WTC11 (cell line): ENCODE results near the gene ZFR2. TPM values are rescaled to one million over a fixed set of nuclear protein-coding genes. Genes with fewer than 3 reads are reported as not detected.

ENCODE experiments used
- ATAC-seq: fragments of 200-7000 bp; cut with Tn5 transposase; 2 replicates; pipeline ENCODE4 v1.10.0; 2021; ENCODE audit warnings: mild to moderate bottlenecking, moderate library complexity
- CTCF ChIA-PET: fragments of 300-600 bp; sonication (Branson Sonifier 250); formaldehyde crosslinking; loops from one replicate; lab custom pipeline; 2021; ENCODE audit warnings: antibody characterized with exemption; lab: Charles Lee
- POLR2A ChIA-PET: fragments of 350-600 bp; sonication (Branson Sonifier 250); formaldehyde crosslinking; loops from one replicate; lab custom pipeline; 2021; ENCODE audit warnings: antibody characterized with exemption; lab: Charles Lee
- DNase-seq: peaks from one replicate; pipeline ENCODE4 v3.0.0; 2021; ENCODE audit warnings: low spot score
- H3K27ac Mint-ChIP-seq: 2 replicates; pipeline ENCODE4 v1.8.0; 2021; ENCODE audit warnings: mixed read lengths
- H3K27me3 Mint-ChIP-seq: 2 replicates; pipeline ENCODE4 v1.8.0; 2021; ENCODE audit warnings: low read depth, mild to moderate bottlenecking, moderate library complexity, mixed read lengths
- H3K36me3 Mint-ChIP-seq: 2 replicates; pipeline ENCODE4 v1.8.0; 2021; ENCODE audit warnings: mixed read lengths
- H3K4me1 Mint-ChIP-seq: 2 replicates; pipeline ENCODE4 v1.8.0; 2022; ENCODE audit warnings: mixed read lengths
- H3K4me3 Mint-ChIP-seq: 2 replicates; pipeline ENCODE4 v1.8.0; 2021; ENCODE audit warnings: mild to moderate bottlenecking, moderate library complexity, mixed read lengths
- H3K9me3 Mint-ChIP-seq: 2 replicates; pipeline ENCODE4 v1.8.0; 2021; ENCODE audit warnings: mixed read lengths
- AR ChIP-seq: fragments of 250-450 bp; sonication (Bioruptor Pico); IDR thresholded peaks from 2 replicates; pipeline ENCODE4 v1.9.0; 2021; ENCODE audit warnings: mild to moderate bottlenecking
- ATF6 ChIP-seq: sonication (generic); formaldehyde crosslinking; IDR thresholded peaks from 2 replicates; pipeline ENCODE4 v1.8.1; 2023; ENCODE audit warnings: mild to moderate bottlenecking, missing genetic modification reagents
- CTCF ChIP-seq: fragments of 200-600 bp; IDR thresholded peaks from 2 replicates; pipeline ENCODE4 v1.8.0; 2022; ENCODE audit warnings: antibody characterized with exemption
- E2F1 ChIP-seq: sonication (generic); formaldehyde crosslinking; IDR thresholded peaks from 2 replicates; pipeline ENCODE4 v1.8.0; 2022; ENCODE audit warnings: mild to moderate bottlenecking, missing genetic modification reagents
- E2F4 ChIP-seq: sonication (generic); formaldehyde crosslinking; IDR thresholded peaks from 2 replicates; pipeline ENCODE4 v1.8.1; 2022; ENCODE audit warnings: low read depth, mild to moderate bottlenecking, moderate library complexity, missing genetic modification reagents, borderline replicate concordance
- ELF4 ChIP-seq: sonication (generic); formaldehyde crosslinking; IDR thresholded peaks from 2 replicates; pipeline ENCODE4 v1.8.1; 2022; ENCODE audit warnings: low read depth, mild to moderate bottlenecking, moderate library complexity, missing genetic modification reagents
- ESRRA ChIP-seq: sonication (generic); formaldehyde crosslinking; IDR thresholded peaks from 2 replicates; pipeline ENCODE4 v1.8.1; 2022; ENCODE audit warnings: mild to moderate bottlenecking, missing genetic modification reagents, borderline replicate concordance
- FOXJ3 ChIP-seq: sonication (generic); formaldehyde crosslinking; IDR thresholded peaks from 2 replicates; pipeline ENCODE4 v1.9.0; 2021; ENCODE audit warnings: missing genetic modification reagents, mild to moderate bottlenecking, borderline replicate concordance
- FOXP1 ChIP-seq: sonication (generic); formaldehyde crosslinking; IDR thresholded peaks from 2 replicates; pipeline ENCODE4 v1.8.0; 2022; ENCODE audit warnings: missing genetic modification reagents, mild to moderate bottlenecking, moderate library complexity, borderline replicate concordance
- HMGXB4 ChIP-seq: sonication (generic); formaldehyde crosslinking; IDR thresholded peaks from 2 replicates; pipeline ENCODE4 v1.8.1; 2023; ENCODE audit warnings: mild to moderate bottlenecking, moderate library complexity, missing genetic modification reagents
- JUN ChIP-seq: sonication (generic); formaldehyde crosslinking; IDR thresholded peaks from 2 replicates; pipeline ENCODE4 v1.8.0; 2023; ENCODE audit warnings: mild to moderate bottlenecking, missing genetic modification reagents
- MAX ChIP-seq: sonication (generic); formaldehyde crosslinking; IDR thresholded peaks from 2 replicates; pipeline ENCODE4 v1.8.0; 2022; ENCODE audit warnings: mild to moderate bottlenecking, missing genetic modification reagents
- MXD4 ChIP-seq: fragments of 250-450 bp; sonication (Bioruptor Pico); IDR thresholded peaks from 2 replicates; pipeline ENCODE4 v1.8.0; 2021; ENCODE audit warnings: mild to moderate bottlenecking, moderate library complexity, borderline replicate concordance
- SMAD4 ChIP-seq: sonication (generic); formaldehyde crosslinking; IDR thresholded peaks from 2 replicates; pipeline ENCODE4 v1.8.0; 2022; ENCODE audit warnings: mild to moderate bottlenecking, missing genetic modification reagents
- USF1 ChIP-seq: sonication (generic); formaldehyde crosslinking; IDR thresholded peaks from 2 replicates; pipeline ENCODE4 v1.8.0; 2022; ENCODE audit warnings: mild to moderate bottlenecking, missing genetic modification reagents
- ZNF671 ChIP-seq: fragments of 250-450 bp; sonication (Bioruptor Pico); IDR thresholded peaks from 2 replicates; pipeline ENCODE4 v1.8.0; 2021; ENCODE audit warnings: mild to moderate bottlenecking
- ZSCAN18 ChIP-seq: fragments of 250-450 bp; sonication (Bioruptor Pico); IDR thresholded peaks from 2 replicates; pipeline ENCODE4 v2.1.2; 2022; ENCODE audit warnings: mild to moderate bottlenecking, moderate library complexity
- total RNA-seq: library from RNA; stranded (reverse); gene quantifications from 3 replicates; pipeline ENCODE4 v1.2.3, GENCODE V29; 2021

ZFR2 gene
- total RNA-seq, 1 experiment from 2014 or later = 17.5 TPM

- TF ChIP-seq ATF6 (CRISPR knock-in tag) = no peak
- no peak for TF ChIP-seq ZNF671
- TF ChIP-seq ZSCAN18 = no peak
- TF ChIP-seq HMGXB4 (CRISPR knock-in tag) = peak; percentile 52; the same call in 1 of the 2 replicates
- TF ChIP-seq MAX = peak; percentile 64; the same call in 1 of the 2 replicates
- no peak for TF ChIP-seq FOXJ3
Observed at GRCh38 chr19:3785451-3785937, 83.3 kb downstream of the ZFR2 start (continued).

- Mint-ChIP-seq H3K27ac (no peak overlapping the region), H3K27me3 (peaks cover 17% of the 10 kb centered on the region), H3K4me1 (peaks cover 7% of the 10 kb centered on the region), H3K9me3 (peaks cover 18% of the 10 kb centered on the region), H3K4me3 (peak overlapping the region; percentile 75), H3K36me3 (peaks cover 21% of the 10 kb centered on the region)
- ATAC-seq = peak; percentile 15
- CTCF ChIA-PET = interaction anchor here (0.5 to 2.7 kb wide), 14 partner anchors 10 to 1394 kb away, joined by 3 to 13 read pairs (median 5); partner anchors contain the start of genes ATCAY, DAPK3, MRPL54 and RAX2
- DNase-seq = no peak
- POLR2A ChIA-PET = interaction anchor here (0.5 kb wide), 1 partner anchor 205 kb away, joined by 3 read pairs; no protein-coding TSS in a partner anchor
- no peak for TF ChIP-seq ELF4 (CRISPR knock-in tag)
- TF ChIP-seq E2F4 (CRISPR knock-in tag) = no peak
- no peak for TF ChIP-seq SMAD4
- TF ChIP-seq JUN = no peak
- no peak for TF ChIP-seq FOXP1 (CRISPR knock-in tag)
- TF ChIP-seq E2F1 (CRISPR knock-in tag) = no peak
- TF ChIP-seq AR = no peak
- TF ChIP-seq MXD4 (CRISPR knock-in tag) = no peak
- TF ChIP-seq CTCF = no peak
- TF ChIP-seq ATF6 (CRISPR knock-in tag) = no peak
- TF ChIP-seq USF1 (CRISPR knock-in tag) = no peak
- TF ChIP-seq ESRRA = no peak
Observed at GRCh38 chr19:3784607-3785450, 84.0 kb downstream of the ZFR2 start.
